Uterus (tissue), 4 donors: Measurements from ENCODE around the gene ZNF609. TPM values are rescaled to one million over a fixed set of nuclear protein-coding genes. Genes with fewer than 3 reads are reported as not detected.
A peak's percentile ranks its signal among the peaks of the same experiment; 100 is the strongest.

ENCODE experiments used
- DNase-seq, 2 donors: peaks; one replicate each; pipeline ENCODE4 v3.0.0-alpha.2; 2019 to 2020
- H3K27ac ChIP-seq, 2 donors: fragments of 200-600 bp; sonication (generic); 1 replicate in 1 of 2; 2 replicates in 1 of 2; pipeline ENCODE4 v1.5.1; 2016 to 2018
- H3K27me3 ChIP-seq, 2 donors: fragments of 200-600 bp; sonication (generic); one replicate each; pipeline ENCODE4 v1.5.1; 2018 to 2019; ENCODE audit warnings: control low read depth in 1 of 2
- H3K36me3 ChIP-seq, 2 donors: fragments of 200-600 bp; sonication (generic); one replicate each; pipeline ENCODE4 v1.5.1; 2019; ENCODE audit warnings: control low read depth in 1 of 2
- H3K4me1 ChIP-seq, 2 donors: fragments of 200-600 bp; sonication (generic); one replicate each; pipeline ENCODE4 v1.5.1; 2018 to 2019; ENCODE audit warnings: control low read depth in 1 of 2
- H3K4me3 ChIP-seq, 2 donors: fragments of 200-600 bp; sonication (generic); 1 replicate in 1 of 2; 2 replicates in 1 of 2; pipeline ENCODE4 v1.5.1; 2018 to 2019; ENCODE audit warnings: mild to moderate bottlenecking in 1 of 2
- H3K9me3 ChIP-seq, 2 donors: fragments of 200-600 bp; sonication (generic); one replicate each; pipeline ENCODE4 v1.5.1; 2019; ENCODE audit warnings: control low read depth in 1 of 2
- POLR2A ChIP-seq, 2 donors: fragments of 450-650 bp; IDR thresholded peaks; one replicate each; pipeline ENCODE4 v1.6.1; 2016; ENCODE audit warnings: antibody characterized with exemption in 2 of 2, mild to moderate bottlenecking in 1 of 2, moderate library complexity in 1 of 2
- intact Hi-C: fragments of 100-400 bp; cut with DNase I; formaldehyde crosslinking; loops from one replicate; pipeline ENCODE4 v1.15.1; 2023; ENCODE audit warnings: low total_unique reads
- total RNA-seq, 4 donors: library from RNA; depleted of rRNA in 3 of 4; stranded (reverse); fragments of >200 nt in 3 of 4; gene quantifications; one replicate each; pipeline versions ENCODE4 v1.1.0 to v1.2.4, GENCODE V29; 2014 to 2023
- TF ChIP-seq, protein P1 (sequence below), 4 experiments: fragments of 200-600 bp in 2 of 4; fragments of 450-650 bp in 2 of 4; sonication (generic) in 2 of 4; IDR thresholded peaks; one replicate each; pipeline ENCODE4 v1.5.1; 2016 to 2019; ENCODE audit warnings: antibody characterized with exemption in 4 of 4, mild to moderate bottlenecking in 2 of 4, moderate library complexity in 1 of 4
- donor health status: DM: yes; HTN: yes; CAD: no.

The ZNF609 gene
- total RNA-seq, 4 donors from 2014 or later = 12.4 to 59.6 (median 26.1) TPM

DNA sequence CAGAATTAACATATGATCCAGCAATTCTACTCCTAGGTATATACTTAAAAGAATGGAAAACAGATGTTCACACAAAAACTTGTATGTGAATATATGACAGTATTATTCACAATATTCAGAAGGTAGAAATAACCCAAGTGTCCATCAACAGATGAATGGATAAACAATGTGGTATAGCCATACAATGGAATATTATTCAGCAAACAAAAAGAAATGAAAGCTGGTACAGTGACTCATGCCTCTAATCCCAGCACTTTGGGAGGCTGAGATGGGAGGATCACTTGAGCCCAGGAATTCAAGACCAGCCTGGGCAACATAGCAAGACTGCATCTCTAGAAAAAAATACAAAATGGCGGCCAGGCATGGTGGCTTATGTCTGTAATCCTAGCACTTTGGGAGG lies 185.6 kb downstream of the ZNF609 start:
- Histone ChIP-seq H3K9me3 (no peaks in the 10 kb centered on the region), H3K4me1 (no peaks in the 10 kb centered on the region), H3K4me3 (no peak overlapping the region), H3K27ac (no peak overlapping the region), H3K27me3 (no peaks in the 10 kb centered on the region), H3K36me3 (no peaks in the 10 kb centered on the region)
- intact Hi-C loops = no loop called here
- DNase-seq = no peak
- TF ChIP-seq, protein P1, sequence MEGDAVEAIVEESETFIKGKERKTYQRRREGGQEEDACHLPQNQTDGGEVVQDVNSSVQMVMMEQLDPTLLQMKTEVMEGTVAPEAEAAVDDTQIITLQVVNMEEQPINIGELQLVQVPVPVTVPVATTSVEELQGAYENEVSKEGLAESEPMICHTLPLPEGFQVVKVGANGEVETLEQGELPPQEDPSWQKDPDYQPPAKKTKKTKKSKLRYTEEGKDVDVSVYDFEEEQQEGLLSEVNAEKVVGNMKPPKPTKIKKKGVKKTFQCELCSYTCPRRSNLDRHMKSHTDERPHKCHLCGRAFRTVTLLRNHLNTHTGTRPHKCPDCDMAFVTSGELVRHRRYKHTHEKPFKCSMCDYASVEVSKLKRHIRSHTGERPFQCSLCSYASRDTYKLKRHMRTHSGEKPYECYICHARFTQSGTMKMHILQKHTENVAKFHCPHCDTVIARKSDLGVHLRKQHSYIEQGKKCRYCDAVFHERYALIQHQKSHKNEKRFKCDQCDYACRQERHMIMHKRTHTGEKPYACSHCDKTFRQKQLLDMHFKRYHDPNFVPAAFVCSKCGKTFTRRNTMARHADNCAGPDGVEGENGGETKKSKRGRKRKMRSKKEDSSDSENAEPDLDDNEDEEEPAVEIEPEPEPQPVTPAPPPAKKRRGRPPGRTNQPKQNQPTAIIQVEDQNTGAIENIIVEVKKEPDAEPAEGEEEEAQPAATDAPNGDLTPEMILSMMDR (IDR thresholded peaks at IDR 0.05) = no peak
- TF ChIP-seq POLR2A (IDR thresholded peaks at IDR 0.05) = no peak

DNA sequence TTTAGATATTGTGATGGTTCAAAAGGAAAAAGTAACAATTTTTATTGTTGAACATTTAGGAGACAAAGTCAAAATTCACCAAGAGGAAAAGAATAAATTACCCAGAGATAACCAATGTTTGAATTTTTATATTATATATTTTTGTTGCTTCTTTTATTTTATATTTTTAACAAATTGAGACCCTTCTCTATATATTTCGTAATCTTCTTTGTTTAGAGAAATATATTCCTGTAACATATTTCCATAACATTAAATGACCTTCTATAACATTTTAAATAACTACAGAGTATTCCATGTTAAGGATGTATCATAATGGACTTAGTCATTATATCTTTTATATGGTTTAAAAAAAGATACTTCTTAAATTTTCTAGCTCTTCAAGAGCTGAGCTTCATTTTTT lies 187.0 kb downstream of the ZNF609 start:
- Histone ChIP-seq H3K4me3 (no peak overlapping the region), H3K27ac (no peak overlapping the region), H3K4me1 (no peaks in the 10 kb centered on the region), H3K36me3 (no peaks in the 10 kb centered on the region), H3K27me3 (no peaks in the 10 kb centered on the region), H3K9me3 (no peaks in the 10 kb centered on the region)
- no peak for TF ChIP-seq POLR2A (IDR thresholded peaks at IDR 0.05)
- TF ChIP-seq, protein P1 (IDR thresholded peaks at IDR 0.05) = no peak
- intact Hi-C loops = no loop called here
- no peak for DNase-seq

DNA sequence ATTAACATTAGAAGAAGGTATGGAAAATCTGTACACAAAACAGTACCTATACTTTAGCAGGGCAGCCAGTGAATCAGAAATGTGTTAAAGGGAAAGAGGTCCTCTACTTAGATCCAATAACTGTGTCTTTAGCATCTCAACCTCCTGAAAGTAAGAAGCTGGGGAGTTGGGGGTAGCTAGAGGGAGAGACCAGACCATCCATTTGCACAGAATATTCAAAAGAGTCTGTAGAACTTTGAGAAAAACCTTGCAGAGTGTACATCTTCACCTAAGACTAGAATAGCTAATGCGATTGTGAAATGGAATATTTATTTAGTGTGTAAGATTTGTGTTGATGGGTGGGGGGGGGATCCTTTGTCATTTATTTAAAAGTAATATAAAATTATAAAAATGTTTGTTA lies 190.2 kb downstream of the ZNF609 start:
- intact Hi-C loops = no loop called here
- no peaks in the 10 kb centered on the region for H3K9me3 ChIP-seq
- TF ChIP-seq, protein P1 (IDR thresholded peaks at IDR 0.05) = no peak
- no peak for TF ChIP-seq POLR2A (IDR thresholded peaks at IDR 0.05)
- no peak overlapping the region for H3K4me3 ChIP-seq
- DNase-seq = no peak
- no peaks in the 10 kb centered on the region for H3K27me3 ChIP-seq
- no peak overlapping the region for H3K27ac ChIP-seq
- H3K4me1 ChIP-seq = no peaks in the 10 kb centered on the region
- no peaks in the 10 kb centered on the region for H3K36me3 ChIP-seq

DNA sequence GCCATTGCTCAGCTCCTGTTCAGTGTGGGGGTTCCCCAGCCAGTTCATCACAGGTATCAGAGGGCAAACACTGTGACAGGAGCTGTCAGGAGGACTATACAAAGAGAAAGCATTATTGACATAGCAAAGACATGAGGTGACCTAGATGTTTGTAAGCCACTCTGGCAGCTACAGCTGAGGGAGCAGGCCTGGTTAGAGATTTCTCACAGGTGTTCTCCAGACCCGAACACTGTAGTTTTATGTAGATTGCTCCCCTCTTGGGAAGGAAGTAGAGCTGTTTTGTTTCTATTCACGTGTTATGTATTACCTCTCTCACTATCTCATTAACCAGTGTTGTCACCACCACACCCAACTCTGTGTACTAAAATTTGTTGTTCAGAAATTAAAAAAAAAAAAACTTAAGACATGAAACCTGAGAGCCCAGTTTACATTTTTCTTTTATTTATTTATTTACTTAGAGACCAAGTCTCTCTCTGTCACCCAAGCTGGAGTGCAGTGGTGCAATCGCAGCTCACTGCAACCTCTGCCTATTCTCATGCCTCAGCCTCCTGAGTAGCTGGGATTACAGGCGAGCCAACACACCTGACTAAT lies 191.3 kb downstream of the ZNF609 start:
- Histone ChIP-seq H3K9me3 (no peaks in the 10 kb centered on the region), H3K4me1 (no peaks in the 10 kb centered on the region), H3K4me3 (no peak overlapping the region), H3K27me3 (no peaks in the 10 kb centered on the region), H3K27ac (no peak overlapping the region), H3K36me3 (no peaks in the 10 kb centered on the region)
- TF ChIP-seq, protein P1 (IDR thresholded peaks at IDR 0.05) = no peak
- no peak for TF ChIP-seq POLR2A (IDR thresholded peaks at IDR 0.05)
- intact Hi-C loops = no loop called here
- no peak for DNase-seq

DNA sequence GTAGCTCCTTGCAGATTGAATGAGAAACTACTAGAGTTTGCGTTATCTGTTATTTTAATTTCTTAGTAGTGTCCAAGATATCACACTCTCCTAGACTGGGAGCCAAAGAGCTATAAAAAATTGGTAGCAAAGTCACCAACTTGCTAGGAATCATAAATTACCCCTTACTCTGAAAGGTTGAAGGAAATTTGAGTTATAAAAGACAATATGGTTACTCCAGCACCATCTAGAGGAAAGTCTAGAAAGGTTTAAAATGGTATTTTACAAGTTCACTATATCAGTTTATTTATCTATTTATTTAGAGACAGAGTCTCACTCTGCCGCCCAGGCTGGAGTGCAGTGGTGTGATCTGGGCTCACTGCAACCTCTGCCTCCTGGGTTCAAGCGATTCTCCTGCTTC lies 193.4 kb downstream of the ZNF609 start:
- intact Hi-C loops = no loop called here
- TF ChIP-seq, protein P1 (IDR thresholded peaks at IDR 0.05) = peak in 3 of 4 experiments; percentile 32 to 35 (median 33)
- TF ChIP-seq POLR2A (IDR thresholded peaks at IDR 0.05) = no peak
- no peak for DNase-seq
- Histone ChIP-seq H3K27ac (no peak overlapping the region), H3K27me3 (no peaks in the 10 kb centered on the region), H3K4me3 (no peak overlapping the region), H3K36me3 (no peaks in the 10 kb centered on the region), H3K4me1 (no peaks in the 10 kb centered on the region), H3K9me3 (no peaks in the 10 kb centered on the region)
